Glomerular endothelial cell (primary cell): Measurements from ENCODE around the gene CFAP97D2. TPM values are rescaled to one million over a fixed set of nuclear protein-coding genes. Genes with fewer than 3 reads are reported as not detected.
"Not testable (repeated sequence)": the region's sequence is repeated elsewhere in the genome, so short reads cannot be mapped to it uniquely, and the experiment has no call there.

Experiments used
- DNase-seq: peaks from one replicate; pipeline ENCODE4 v3.0.0-alpha.2; 2011; ENCODE audit warnings: low read depth, low spot score; ENCODE audit errors: extremely low read depth
- total RNA-seq: library from RNA; depleted of rRNA; stranded (reverse); fragments of >200 nt; gene quantifications from 2 replicates; pipeline ENCODE4 v1.2.3, GENCODE V29; 2015

Gene CFAP97D2
- total RNA-seq, 1 donor from 2014 or later = not detected

DNA sequence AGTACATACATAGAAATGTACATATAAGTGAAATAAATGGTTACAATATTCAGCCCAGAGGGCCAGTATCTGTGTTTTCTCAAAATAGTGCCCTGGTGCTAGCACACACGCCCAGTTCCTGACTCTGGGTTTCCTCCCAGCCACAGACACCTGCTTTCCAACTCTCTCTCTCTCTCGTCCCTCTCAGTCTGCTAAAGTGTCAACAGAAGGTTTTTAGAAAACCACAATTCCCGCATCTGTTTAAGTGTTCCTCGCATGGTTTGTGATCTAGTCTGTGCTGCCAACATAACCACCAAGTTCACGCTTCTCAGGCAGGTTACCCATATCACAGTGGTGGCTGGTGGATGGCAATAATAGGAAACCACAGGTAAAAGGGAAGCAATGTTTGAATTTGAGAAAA, 84.5 kb downstream of the CFAP97D2 start:
- no peak for DNase-seq

- DNase-seq = not testable (repeated sequence)
These were observed 85.3 kb downstream of the CFAP97D2 start for GRCh38 chr13:114264313-114264712.

- DNase-seq = no peak
These were observed 86.0 kb downstream of the CFAP97D2 start for GRCh38 chr13:114264886-114265611.

DNA sequence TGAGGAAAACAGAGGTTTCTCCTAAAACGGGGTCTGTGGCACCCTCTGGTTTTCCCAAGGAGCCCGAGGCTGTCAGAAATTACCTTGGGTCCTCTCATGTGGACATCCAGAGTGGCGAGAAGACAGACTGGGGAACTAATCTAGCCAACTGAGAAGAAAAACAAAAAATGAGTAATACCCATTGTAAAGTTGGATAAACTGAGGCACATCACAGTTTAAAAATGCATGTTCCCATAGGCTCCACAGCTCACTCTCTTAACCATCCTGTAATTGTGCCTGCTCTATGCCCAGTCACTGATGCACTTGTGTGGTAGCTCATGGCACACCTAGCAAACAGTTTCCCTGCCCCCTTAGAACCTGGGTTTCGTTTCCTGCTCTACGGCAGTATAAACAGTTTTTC, 87.2 kb downstream of the CFAP97D2 start:
- DNase-seq = no peak

DNA sequence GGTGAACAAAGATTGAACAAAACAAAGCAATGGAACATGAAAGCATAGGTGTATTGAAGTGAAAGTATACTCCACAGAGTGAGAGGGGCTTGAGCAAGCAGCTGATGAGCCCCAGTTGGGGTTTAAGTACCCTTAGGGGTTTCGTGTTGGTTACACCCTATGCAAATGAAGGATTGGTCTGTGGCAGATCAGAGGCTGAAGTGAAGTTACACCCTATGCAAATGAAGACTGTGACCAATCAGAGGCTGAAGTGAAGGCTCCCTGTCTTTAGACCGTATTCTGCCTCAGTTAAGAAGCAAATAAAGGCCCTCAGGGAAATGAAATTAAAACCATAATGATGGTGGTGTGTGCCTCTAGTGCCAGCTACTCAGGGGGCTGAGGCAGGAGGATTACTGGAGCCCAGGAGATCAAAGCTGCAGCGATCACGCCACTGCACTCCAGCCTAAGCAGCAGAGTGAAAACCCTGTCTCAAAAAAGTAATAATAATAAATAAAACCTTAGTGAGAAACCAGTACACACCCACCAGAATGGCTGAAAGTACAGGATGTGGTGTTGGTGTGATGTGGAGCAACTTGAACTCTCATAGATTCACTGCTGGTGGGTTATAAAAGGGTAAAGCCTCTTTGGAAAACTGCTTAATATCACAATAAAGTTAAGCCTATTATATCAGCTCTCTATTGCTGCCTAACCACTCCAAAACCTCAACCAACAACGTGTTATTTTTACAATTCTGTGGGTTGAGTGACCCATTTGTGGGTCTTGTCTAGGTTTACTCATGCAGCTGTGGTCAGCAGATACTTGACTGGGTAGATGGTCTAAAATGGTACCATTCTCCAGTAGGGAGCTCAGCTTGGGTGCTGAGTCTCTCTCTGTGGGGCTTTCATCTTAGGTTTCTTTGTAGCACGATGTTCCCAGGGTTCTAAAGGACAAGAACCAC, 89.6 kb downstream of the CFAP97D2 start:
- DNase-seq = no peak

GRCh38 chr13:114269281-114269770, 90.3 kb downstream of the CFAP97D2 start:
- no peak for DNase-seq

Other genes with a start within 250 kb of the CFAP97D2 start
- 2.5 and 4.1 TPM in 2 replicates for gene C13orf46, start 205.2 kb upstream of the CFAP97D2 start, total RNA-seq
- 53.5 and 73.2 TPM in 2 replicates for gene RASA3, start 46.6 kb upstream of the CFAP97D2 start, total RNA-seq
- 46.6 and 66.0 TPM in 2 replicates for gene CDC16, start 55.6 kb downstream of the CFAP97D2 start, total RNA-seq
- gene UPF3A, start 102.3 kb downstream of the CFAP97D2 start, total RNA-seq = 15.0 and 38.7 TPM in 2 replicates
- gene CHAMP1, start 135.2 kb downstream of the CFAP97D2 start, total RNA-seq = 19.9 and 20.0 TPM in 2 replicates